Spleen (tissue), 7 donors: ENCODE data around the gene CD38.

Experiments
- CTCF ChIP-seq, 11 experiments: fragments of 200-600 bp in 7 of 11; fragments of 450-650 bp in 4 of 11; sonication (generic) in 4 of 11; IDR thresholded peaks in 8 of 11; conservative IDR thresholded peaks in 3 of 11; 1 replicate in 7 of 11; 2 replicates in 4 of 11; pipeline versions ENCODE4 v1.4.0 to v1.8.0; 2016 to 2021; ENCODE audit warnings: antibody characterized with exemption in 11 of 11, inconsistent platforms in 4 of 11, mild to moderate bottlenecking in 1 of 11
- POLR2A ChIP-seq, 3 donors: fragments of 450-650 bp; IDR thresholded peaks; one replicate each; pipeline ENCODE4 v1.5.1; 2017; ENCODE audit warnings: antibody characterized with exemption in 3 of 3, mild to moderate bottlenecking in 1 of 3
- donor health status: DM: no; HTN: no; CAD: no; lungs with moderate emphysema.
- donor health status: DM: no; HTN: no; CAD: no.
- donor health status: DM: no; HTN: no; CAD: no.

- TF ChIP-seq CTCF (IDR thresholded peaks at IDR 0.05 in 8 of 11, conservative IDR thresholded peaks at IDR 0.05 in 3 of 11) (no peak), POLR2A (IDR thresholded peaks at IDR 0.05) (no peak)
These were observed 16.3 kb downstream of the CD38 start for GRCh38 chr4:15794426-15794825.
